Measurements from ENCODE around the gene RFX3. TPM values are rescaled to one million over a fixed set of nuclear protein-coding genes. Genes with fewer than 3 reads are reported as not detected.

The RFX3 gene
- total and polyA plus RNA-seq, 2 donors (not counting 3 experiments of a cell fraction or from before 2014, with no cell fraction given) = 4.8 to 10.5 TPM

- H3K79me2 ChIP-seq (ENCODE audit: control insufficient read depth, insufficient read depth, low read length) = no peaks in the 10 kb centered on the region
- no peaks in the 10 kb centered on the region for H3K4me1 ChIP-seq (ENCODE audit: control insufficient read depth, extremely low read depth, insufficient read depth, low read length)
- POLR2A ChIA-PET = no interaction called here
- no peaks in the 10 kb centered on the region for H3K36me3 ChIP-seq (ENCODE audit: control insufficient read depth in 2 of 2, extremely low read depth in 1 of 2, insufficient read depth in 2 of 2, low read length in 2 of 2)
- H3K9ac ChIP-seq (replicated peaks; ENCODE audit: extremely low read depth, insufficient read depth, low read length) = no peak overlapping the region
- TF ChIP-seq MYC (IDR thresholded peaks at IDR 0.05; ENCODE audit: low read depth, low read length) (no peak), EZH2 (IDR thresholded peaks at IDR 0.05; ENCODE audit: borderline replicate concordance, low read depth, low read length, severe bottlenecking) (no peak), GATA2 (IDR thresholded peaks at IDR 0.05; ENCODE audit: insufficient read depth, insufficient read length, low read depth, low read length) (no peak), POLR2A (IDR thresholded peaks at IDR 0.05; ENCODE audit: low read depth, low read length) (no peak), CTCF (IDR thresholded peaks at IDR 0.05; ENCODE audit: extremely low read depth in 1 of 2, insufficient read depth in 1 of 2, low read depth in 1 of 2, low read length in 2 of 2) (no peak)
- CTCF ChIA-PET = no interaction called here
- H3K9me3 ChIP-seq (replicated peaks; ENCODE audit: control insufficient read depth, insufficient read depth, low read length) = no peaks in the 10 kb centered on the region
- H2AFZ ChIP-seq (ENCODE audit: low read depth, low read length) = no peak overlapping the region
- no peak overlapping the region for H3K4me3 ChIP-seq (replicated peaks in 1 of 3; ENCODE audit: insufficient read depth in 1 of 3, low read depth in 1 of 3, low read length in 3 of 3)
- H3K9me1 ChIP-seq (replicated peaks; ENCODE audit: control insufficient read depth, extremely low read depth, insufficient read depth, low read length) = no peaks in the 10 kb centered on the region
- FAIRE-seq (no peak), DNase-seq (ENCODE audit: low read depth, low spot score) (no peak)
- no peak overlapping the region for H3K4me2 ChIP-seq (ENCODE audit: insufficient read depth, low read length)
- H3K27me3 ChIP-seq (ENCODE audit: control insufficient read depth in 2 of 2, insufficient read depth in 2 of 2, low read length in 2 of 2) = peaks cover 29 to 30% of the 10 kb centered on the region in 2 experiments
- no peak overlapping the region for H3K27ac ChIP-seq (ENCODE audit: insufficient read depth, low read depth, low read length)
- intact Hi-C loops (cut with micrococcal nuclease) = no loop called here
- dilution Hi-C loops (cut with MboI; ENCODE audit: extremely low pct_ligation_motif_present, low sequenced_read_pairs) = no loop called here
- no TSS peak for BruUV-seq (replicated peaks)
- H4K20me1 ChIP-seq (replicated peaks; ENCODE audit: control insufficient read depth, extremely low read depth, insufficient read depth, low read length) = no peaks in the 10 kb centered on the region
Measured at GRCh38 chr9:3177936-3178335, 347.9 kb downstream of the RFX3 start.

- Histone ChIP-seq H3K4me3 (replicated peaks in 1 of 3; ENCODE audit: insufficient read depth in 1 of 3, low read depth in 1 of 3, low read length in 3 of 3) (no peak overlapping the region), H3K9me1 (replicated peaks; ENCODE audit: control insufficient read depth, extremely low read depth, insufficient read depth, low read length) (no peaks in the 10 kb centered on the region), H3K9me3 (replicated peaks; ENCODE audit: control insufficient read depth, insufficient read depth, low read length) (no peaks in the 10 kb centered on the region), H3K27ac (ENCODE audit: insufficient read depth, low read depth, low read length) (no peak overlapping the region), H3K27me3 (ENCODE audit: control insufficient read depth in 2 of 2, insufficient read depth in 2 of 2, low read length in 2 of 2) (peaks cover 25 to 27% of the 10 kb centered on the region in 2 experiments), H3K9ac (replicated peaks; ENCODE audit: extremely low read depth, insufficient read depth, low read length) (no peak overlapping the region), H3K79me2 (ENCODE audit: control insufficient read depth, insufficient read depth, low read length) (no peaks in the 10 kb centered on the region), H2AFZ (ENCODE audit: low read depth, low read length) (no peak overlapping the region), H3K4me2 (ENCODE audit: insufficient read depth, low read length) (no peak overlapping the region), H4K20me1 (replicated peaks; ENCODE audit: control insufficient read depth, extremely low read depth, insufficient read depth, low read length) (no peaks in the 10 kb centered on the region), H3K36me3 (ENCODE audit: control insufficient read depth in 2 of 2, extremely low read depth in 1 of 2, insufficient read depth in 2 of 2, low read length in 2 of 2) (no peaks in the 10 kb centered on the region), H3K4me1 (ENCODE audit: control insufficient read depth, extremely low read depth, insufficient read depth, low read length) (no peaks in the 10 kb centered on the region)
- DNase-seq (ENCODE audit: low read depth, low spot score) (no peak), FAIRE-seq (no peak)
- TF ChIP-seq GATA2 (IDR thresholded peaks at IDR 0.05; ENCODE audit: insufficient read depth, insufficient read length, low read depth, low read length) = no peak
- no peak for TF ChIP-seq JUN (IDR thresholded peaks at IDR 0.05; ENCODE audit: borderline replicate concordance, insufficient read depth, insufficient read length, low read depth)
- TF ChIP-seq EZH2 (IDR thresholded peaks at IDR 0.05; ENCODE audit: borderline replicate concordance, low read depth, low read length, severe bottlenecking) = no peak
- no peak for TF ChIP-seq FOS (IDR thresholded peaks at IDR 0.05; ENCODE audit: borderline replicate concordance, insufficient read depth, low read length)
- no peak for TF ChIP-seq MAX (IDR thresholded peaks at IDR 0.05; ENCODE audit: insufficient read depth, insufficient read length)
- TF ChIP-seq MYC (IDR thresholded peaks at IDR 0.05; ENCODE audit: low read depth, low read length) = no peak
- TF ChIP-seq POLR2A (IDR thresholded peaks at IDR 0.05; ENCODE audit: low read depth, low read length) = no peak
- TF ChIP-seq CTCF (IDR thresholded peaks at IDR 0.05; ENCODE audit: extremely low read depth in 1 of 2, insufficient read depth in 1 of 2, low read depth in 1 of 2, low read length in 2 of 2) = no peak
- no peak for TF ChIP-seq POLR2AphosphoS5 (IDR thresholded peaks at IDR 0.05; ENCODE audit: insufficient read depth, low read depth, low read length)
- no TSS peak for BruUV-seq (replicated peaks)
- POLR2A ChIA-PET = no interaction called here
- intact Hi-C loops (cut with micrococcal nuclease) = no loop called here
- CTCF ChIA-PET = no interaction called here
- dilution Hi-C loops (cut with MboI; ENCODE audit: extremely low pct_ligation_motif_present, low sequenced_read_pairs) = no loop called here
Measured at GRCh38 chr9:3177146-3177761, 348.5 kb downstream of the RFX3 start.
